ENCODE measurements around the gene PRG3.

The PRG3 gene

GRCh38 chr11:57335343-57336110, 45.4 kb downstream of the PRG3 start, which contains the start of gene SSRP1:
Gene SSRP1, minus strand, starts transcription at chr11:57335892. Its CDS starts 771 bp downstream, at chr11:57335121.
- peak; percentile 89 for DNase-seq

DNA sequence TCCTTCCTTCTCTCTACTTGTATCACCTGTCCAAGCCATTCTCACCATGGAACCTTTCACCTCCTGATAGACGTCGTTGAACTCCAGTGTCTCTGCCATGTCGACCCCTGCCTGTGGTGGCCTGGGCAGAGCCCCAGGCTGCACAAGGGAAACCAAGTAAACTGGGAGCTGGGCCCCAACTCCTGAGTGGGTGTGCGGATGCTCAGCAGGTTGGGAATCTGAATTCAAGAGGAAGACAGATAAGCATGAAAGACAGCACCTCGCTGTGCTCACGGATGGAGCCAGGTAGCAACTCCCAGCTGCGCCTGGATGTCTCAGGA, 46.0 kb downstream of the PRG3 start:
- DNase-seq = no peak

DNA sequence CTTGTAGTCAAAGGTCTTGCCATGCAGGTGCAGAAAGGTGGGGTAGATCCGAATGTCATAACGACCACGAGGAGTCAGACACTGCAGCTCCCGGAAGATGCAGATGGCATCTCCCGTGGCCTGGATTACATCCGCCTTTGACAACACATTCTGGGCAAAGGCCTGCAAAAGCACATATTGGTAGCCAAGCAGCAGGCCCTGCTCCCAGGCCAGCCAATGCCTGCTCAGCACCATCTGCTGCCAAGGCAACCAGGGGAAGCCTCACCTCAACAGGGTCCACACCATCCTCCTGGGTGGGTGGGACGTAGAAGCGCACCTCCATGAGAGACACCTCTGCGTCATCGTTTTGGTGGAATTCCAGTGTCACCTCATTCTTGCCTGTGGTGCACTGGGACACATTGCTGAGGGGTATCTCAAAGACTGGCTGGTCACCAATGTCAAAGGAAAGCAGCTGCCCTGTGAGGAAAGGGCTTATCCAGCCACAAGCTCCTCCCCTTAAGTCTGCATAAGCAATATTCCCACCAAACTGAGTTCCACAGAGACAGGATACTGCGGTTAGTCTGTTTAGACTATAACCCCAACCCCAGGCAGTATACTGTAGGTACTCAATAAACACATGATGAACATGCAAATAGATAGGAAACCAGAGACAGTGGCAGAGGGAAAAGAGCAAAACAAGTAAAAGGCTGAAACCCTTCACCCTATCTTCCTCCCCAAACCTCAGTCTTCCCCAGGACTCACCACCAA, 48.1 kb downstream of the PRG3 start:
- no peak for DNase-seq

DNA sequence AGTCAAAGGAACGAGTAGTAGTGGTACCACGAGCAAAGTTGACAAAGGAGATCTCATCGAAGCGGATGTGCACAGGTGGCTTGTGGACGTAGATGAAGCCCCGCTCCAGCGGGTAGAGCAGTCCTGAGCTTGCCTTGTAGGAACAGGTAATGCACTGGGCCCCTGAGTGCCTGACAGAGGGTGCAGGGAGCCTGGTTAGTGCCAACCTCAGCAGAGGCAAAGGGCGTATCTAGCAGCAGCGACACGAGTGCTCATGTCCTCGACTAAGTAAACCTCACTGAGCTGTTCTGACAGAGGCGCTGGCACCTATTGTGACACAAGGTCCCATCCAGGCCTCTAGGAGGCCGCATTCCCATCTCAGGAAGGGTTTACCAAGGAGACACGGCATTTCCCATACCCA, 49.2 kb downstream of the PRG3 start:
- DNase-seq = no peak

DNA sequence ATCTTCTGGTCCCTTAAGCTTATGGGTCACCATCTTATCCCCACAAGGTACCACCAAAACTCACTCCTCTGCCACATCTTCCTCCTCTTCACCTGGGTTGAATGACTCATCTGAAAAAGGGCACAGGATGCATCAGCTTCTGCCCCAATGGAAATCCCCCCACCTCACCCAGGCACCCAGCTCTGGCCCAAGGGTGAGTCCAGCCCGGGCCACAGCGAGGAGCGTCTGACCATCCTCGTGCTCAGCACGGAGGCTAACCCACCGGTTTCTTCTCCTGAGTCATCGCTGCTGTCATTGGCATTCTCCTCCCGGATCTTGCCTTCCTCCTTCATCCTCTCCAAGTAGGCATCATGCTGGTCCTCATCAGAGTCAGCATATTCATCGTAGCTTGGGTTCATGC, 50.9 kb downstream of the PRG3 start:
- no peak for DNase-seq

DNA sequence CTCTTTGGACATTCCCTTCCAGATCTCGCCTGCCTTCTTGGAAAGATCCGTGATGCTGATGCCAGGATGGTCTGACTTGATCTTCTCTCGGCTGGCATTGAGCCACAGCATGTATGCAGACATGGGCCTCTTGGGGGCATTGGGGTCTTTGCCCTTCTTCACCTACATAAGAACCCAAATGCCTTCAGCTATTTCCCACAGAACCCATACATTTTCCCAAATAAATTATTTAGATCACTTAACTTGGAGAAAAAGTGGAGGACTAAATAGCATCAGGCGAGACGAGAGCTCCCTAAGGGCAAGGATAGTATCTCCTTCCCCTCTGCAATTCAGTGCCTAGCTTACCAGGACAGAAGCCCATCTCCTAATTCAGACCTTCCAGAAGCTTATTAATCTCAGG, 53.2 kb downstream of the PRG3 start:
- DNase-seq = no peak
